CD4-positive, alpha-beta T cell treated with Interleukin-15 for 1 hour (primary cell): ENCODE measurements around the gene CADM2.

Experiments used
- DNase-seq: peaks from one replicate; pipeline ENCODE4 v3.0.0-alpha.2; 2020

The CADM2 gene

DNA sequence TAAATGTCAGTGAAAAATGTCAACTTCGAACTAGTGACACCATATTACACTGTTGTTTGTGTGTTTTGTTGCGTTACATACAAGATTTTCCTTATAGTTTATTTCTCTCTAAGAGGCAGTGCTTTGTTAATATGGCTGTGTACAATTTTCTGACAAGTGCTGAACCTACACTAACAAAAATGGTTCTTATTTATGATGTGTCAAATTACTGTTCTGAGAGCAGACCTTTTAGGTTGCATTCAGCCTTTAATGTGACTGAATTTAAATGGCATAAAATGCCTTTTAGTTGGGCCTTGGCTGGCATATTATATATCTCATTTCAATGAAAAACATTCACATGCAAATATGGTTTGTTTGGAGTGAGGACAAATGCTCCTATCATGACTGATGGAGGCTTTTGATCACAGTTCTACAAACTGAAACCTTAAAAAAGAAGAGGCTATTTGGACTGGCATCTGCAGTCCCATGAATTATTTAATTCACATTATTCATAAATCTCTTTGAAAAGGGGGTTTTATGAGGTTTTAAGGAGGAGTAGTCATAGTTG, 750.6 kb downstream of the CADM2 start:
- DNase-seq = no peak

DNA sequence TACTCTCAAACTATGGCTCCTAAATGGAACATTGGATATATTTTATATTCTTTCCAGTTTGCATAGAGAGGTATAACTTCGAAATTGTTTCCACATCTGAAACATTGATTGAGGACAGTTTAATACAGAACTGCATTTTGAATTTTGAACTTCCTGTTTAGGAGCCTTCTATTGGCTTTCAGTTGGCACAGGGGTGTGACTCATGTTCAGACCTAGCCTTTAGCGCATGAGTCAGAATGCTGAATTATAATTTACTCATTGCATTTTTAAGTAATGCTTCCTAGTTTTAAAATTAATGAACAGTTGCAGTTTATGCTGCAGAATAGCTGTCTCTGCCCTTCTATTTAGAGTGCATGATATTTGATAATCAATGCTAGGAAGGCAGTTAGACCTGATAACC, 751.7 kb downstream of the CADM2 start:
- no peak for DNase-seq

DNA sequence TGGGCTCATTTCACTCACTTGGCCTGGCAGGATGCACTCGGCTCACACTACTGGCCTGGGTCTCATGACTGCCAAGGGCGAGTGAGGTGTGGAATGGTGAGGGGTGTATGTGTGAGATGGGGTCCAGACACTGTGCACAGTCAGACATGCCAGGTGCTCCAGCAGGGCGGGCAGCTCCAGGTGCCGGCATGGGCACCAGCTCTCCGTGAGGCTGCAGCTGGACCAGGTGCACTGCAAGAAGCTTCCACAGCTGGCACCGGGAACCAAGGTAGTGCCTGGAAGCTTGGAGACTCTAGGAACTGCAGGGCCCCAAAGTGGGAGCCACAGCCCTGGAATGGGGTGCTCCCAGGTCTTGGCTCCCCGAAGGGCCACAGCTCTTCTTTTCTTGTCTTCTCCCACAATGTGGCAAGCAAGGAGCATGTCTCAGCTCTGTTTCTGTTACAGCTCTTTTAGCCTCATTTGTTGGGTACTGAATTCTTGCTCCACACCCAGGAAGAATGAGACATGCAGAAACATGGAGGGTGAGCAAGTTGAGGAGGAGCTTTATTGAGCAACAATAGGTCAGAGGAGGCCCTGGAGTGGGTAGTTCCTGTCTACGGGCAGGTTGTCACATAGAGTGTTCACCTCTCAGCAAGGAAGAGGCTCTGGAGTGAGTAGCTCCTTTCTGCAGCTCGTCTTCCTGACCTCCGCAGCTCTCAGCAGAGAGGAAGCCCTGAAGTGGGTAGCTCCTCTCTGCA, 762.8 kb downstream of the CADM2 start:
- DNase-seq = no peak

GRCh38 chr3:85725809-85726208, 767.0 kb downstream of the CADM2 start:
- DNase-seq = no peak

DNA sequence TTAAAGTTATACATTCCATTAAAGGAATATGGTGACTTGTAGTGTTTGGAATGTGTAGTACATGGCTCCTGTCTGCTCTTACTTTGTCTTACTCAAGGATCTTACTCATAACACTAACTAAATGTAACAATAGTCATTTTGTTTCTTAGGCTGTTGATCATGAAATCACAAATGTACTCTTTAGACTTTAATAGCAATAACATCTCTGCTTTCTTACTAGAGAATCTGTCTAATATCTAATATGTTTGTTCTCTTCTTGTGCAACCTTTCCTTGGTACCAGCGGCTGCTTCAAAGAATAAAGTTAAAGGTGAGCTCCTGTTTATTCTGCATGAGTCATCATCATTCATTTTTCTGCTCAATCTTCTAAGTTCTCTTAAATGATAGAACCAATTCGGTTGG, 767.5 kb downstream of the CADM2 start:
- no peak for DNase-seq

DNA sequence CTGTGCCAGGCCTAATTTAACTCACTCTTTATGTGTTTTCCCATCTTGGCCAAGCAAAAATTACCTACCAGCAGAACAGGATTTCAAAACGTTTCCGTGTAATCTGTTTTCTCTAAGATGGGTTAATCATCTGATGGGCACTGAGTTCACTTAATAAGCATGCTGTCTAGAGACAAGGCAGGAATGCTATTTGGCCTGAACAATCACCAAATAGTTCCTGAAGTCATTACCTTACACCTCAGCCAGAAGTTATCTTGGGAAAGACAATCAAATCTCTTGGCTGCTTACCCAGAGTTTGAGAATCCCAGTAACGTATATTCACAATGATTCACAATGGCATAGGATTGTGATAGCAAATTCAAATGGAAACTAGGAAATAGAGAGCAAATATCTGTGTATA, 779.1 kb downstream of the CADM2 start:
- no peak for DNase-seq

- DNase-seq = no peak
Measured at GRCh38 chr3:85740561-85740960, 781.8 kb downstream of the CADM2 start.

- DNase-seq = no peak
Measured at GRCh38 chr3:85758442-85758841, 799.7 kb downstream of the CADM2 start.

GRCh38 chr3:85760342-85760741, 801.6 kb downstream of the CADM2 start:
- no peak for DNase-seq

GRCh38 chr3:85780806-85781205, 822.0 kb downstream of the CADM2 start:
- DNase-seq = no peak

DNA sequence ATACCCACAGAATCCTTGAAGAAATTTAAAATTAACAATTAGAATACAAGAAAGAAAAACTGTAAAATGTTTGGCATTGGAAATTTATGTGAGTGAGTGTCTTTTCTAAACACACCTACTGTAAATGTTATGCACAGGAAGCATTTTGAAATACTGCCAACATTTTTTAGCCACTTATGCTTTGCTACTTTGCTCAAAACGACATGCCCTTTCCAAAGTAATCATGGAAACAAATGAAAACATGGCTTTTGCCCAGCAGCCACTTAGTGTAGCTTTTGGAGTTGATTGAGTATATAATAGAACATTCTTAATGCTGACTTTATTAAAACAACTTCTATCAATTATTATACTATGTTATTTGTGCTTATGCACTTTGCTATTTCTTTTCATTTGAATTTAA, 823.0 kb downstream of the CADM2 start:
- no peak for DNase-seq

DNA sequence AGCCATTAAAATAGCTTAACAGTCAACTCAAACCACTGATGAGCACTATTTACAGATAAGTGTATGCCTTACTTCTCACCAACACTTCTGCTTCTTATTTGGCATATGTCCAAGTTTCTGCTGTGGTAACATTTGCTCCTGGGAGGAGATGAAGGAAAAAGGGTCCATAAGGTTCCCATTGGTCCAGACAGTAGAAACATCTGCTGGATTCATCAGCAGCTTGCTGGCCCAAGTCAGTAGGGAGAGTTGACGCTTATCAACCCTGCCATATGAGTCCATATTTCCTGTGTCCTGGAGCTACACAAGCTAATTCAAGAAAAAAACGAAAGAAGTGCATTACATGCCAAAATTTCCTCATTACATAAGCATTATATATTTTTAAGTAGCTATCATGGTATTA, 824.5 kb downstream of the CADM2 start:
- DNase-seq = no peak

DNA sequence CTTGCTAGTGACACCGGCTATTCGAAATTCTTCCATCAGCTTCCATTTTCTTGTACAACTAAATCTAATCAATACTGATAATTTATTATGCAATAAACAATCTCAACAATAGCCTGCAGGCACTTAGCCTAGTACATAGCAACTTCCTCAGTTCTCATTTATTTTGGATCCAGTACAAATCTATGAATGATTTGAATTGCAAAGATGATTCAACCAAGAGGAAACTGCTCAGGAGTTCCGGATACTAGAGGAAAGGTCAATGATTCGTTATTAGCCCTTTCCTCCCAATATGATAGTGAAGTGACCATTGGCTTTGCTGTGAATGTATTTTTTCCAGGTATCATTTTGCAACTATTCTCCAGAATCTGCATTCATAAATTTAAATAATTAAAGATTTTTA, 827.0 kb downstream of the CADM2 start:
- DNase-seq = no peak

DNA sequence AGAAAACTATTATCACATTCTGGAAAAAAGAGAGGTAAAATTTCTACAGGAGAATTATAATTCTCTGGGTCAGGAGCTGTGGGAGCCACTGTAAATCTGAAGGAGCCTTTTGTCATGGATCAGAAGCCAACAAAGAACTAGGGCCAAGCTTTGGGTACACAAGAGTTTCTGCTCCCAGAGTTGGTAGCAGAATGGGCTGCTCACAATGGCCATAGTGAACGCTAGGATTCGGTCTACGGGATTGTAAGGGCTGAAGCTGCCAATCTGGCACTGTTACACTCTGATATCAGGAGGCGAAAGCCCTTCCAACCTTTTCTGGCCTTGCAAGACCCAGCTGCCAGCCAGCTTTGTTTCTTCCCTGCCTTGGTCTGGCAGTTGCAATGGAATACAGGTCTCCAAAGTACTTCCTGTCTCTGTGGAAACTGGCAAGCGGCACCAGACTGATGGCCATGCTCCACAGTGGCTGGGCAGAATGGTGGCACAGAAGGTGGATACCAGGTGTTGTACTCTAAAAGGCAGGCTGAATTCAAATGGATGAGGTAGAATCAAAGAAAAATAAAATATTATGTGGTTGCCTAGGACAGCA, 831.7 kb downstream of the CADM2 start:
- no peak for DNase-seq

- no peak for DNase-seq
Measured at GRCh38 chr3:85796140-85796539, 837.4 kb downstream of the CADM2 start.

- DNase-seq = no peak
Measured at GRCh38 chr3:85800676-85801075, 841.9 kb downstream of the CADM2 start.

DNA sequence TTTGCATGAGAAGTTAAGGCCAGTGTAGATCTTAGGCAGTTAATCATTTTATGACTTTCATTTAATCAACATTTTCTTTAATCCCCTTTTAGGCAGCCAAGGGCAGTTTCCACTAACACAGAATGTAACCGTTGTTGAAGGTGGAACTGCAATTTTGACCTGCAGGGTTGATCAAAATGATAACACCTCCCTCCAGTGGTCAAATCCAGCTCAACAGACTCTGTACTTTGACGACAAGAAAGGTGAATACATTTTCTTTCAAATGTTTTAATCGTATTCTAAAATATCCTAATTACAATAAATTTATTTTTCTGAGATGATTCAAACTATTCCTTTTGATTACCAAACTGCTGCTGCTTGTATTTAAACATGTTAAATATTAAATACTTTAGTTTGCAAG, 843.2 kb downstream of the CADM2 start:
- DNase-seq = no peak

DNA sequence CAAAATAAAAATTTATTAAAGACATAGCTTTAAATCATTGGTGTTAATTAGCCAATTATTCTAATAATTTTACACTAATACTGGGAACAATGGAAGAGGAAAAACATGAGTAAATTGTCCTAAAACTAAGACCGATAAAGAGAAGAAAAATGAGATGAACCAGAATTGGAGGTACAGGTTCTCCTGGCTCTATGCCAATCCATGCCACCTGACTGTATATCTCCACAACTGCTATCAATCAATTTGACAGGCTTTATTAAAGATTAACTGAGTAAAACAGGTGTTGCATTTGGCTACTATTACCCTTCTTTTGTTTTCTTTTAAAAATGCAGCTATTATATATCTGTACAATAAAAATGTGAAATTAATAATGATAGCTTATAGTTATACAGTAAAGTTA, 850.0 kb downstream of the CADM2 start:
- no peak for DNase-seq

- DNase-seq = no peak
Measured at GRCh38 chr3:85821130-85821756, 862.5 kb downstream of the CADM2 start.

DNA sequence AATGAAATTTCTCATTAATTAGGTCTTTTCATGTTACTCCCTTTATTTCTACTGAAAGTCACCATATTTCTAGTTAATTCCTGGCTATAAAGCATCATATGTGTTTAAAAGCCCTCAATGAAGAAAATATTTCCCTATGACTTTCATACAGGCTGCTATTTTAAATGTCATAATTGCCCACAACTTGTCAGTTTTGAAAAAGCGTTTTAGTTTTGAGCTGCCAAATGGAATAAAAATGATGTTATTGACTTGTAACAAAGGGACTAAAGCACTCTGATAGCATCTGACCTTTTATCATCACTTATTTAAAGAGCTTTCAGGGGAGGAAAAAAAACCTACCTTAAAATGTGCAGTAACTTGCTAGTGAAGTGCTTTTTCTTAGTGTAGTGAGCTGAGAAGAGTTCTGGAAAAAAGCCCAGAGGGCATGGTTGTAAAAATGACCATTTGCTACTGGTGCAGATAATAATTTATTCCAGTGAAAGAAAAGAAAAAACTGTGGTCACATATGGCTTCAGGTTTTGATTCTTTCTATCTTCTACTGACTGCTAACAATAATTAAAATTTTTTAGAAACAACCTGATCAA, 877.2 kb downstream of the CADM2 start:
- DNase-seq = no peak

- no peak for DNase-seq
Measured at GRCh38 chr3:85837402-85837801, 878.6 kb downstream of the CADM2 start.

GRCh38 chr3:85838921-85839320, 880.1 kb downstream of the CADM2 start:
- no peak for DNase-seq

DNA sequence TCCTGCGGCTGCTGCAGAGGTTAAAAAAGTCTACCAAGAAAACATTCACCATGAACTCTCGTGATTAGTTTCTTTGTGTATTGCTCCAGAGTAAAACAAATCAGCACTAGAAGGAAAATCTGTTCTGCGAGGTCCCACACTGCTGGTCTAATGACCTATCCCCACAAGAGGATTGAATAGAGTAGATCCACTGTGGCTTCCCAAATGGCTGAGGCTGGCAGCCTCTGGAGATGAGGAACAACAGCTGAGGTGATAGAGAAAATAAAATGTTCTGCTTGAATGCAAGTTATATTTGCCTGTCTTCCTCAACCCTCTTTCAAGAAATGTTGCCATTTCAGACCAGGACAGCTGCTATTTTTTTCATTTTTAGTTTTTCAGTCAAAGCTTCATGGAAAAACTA, 883.3 kb downstream of the CADM2 start:
- no peak for DNase-seq

GRCh38 chr3:85846940-85847339, 888.2 kb downstream of the CADM2 start:
- DNase-seq = no peak
